B cell (primary cell): ENCODE measurements around the gene BANF2. TPM values are rescaled to one million over a fixed set of nuclear protein-coding genes. Genes with fewer than 3 reads are reported as not detected.

Source experiments
- ATAC-seq: fragments of 200-7000 bp; cut with Tn5 transposase; one replicate; pipeline ENCODE4 v1.10.0; 2021; ENCODE audit warnings: low read depth, mild to moderate bottlenecking, moderate number of reproducible peaks, moderate library complexity
- CTCF ChIA-PET: fragments of 350-600 bp; sonication (Branson Sonifier 250); formaldehyde crosslinking; loops from one replicate; lab custom pipeline; 2021; ENCODE audit warnings: antibody characterized with exemption, inconsistent platforms; lab: Charles Lee
- POLR2A ChIA-PET: fragments of 350-600 bp; sonication (Branson Sonifier 250); formaldehyde crosslinking; loops from one replicate; lab custom pipeline; 2021; ENCODE audit warnings: antibody characterized with exemption; lab: Charles Lee
- DNase-seq: peaks from one replicate; pipeline ENCODE4 v3.0.0; 2013
- H2AFZ ChIP-seq: 2 replicates; pipeline ENCODE4 v1.6.1; 2012; ENCODE audit warnings: mild to moderate bottlenecking, low read depth, low read length; ENCODE audit not compliant: insufficient read depth, poor library complexity, severe bottlenecking
- H3K27ac ChIP-seq, 2 donors: 1 replicate in 1 of 2; 2 replicates in 1 of 2; pipeline ENCODE4 v1.5.1; 2012 to 2013; ENCODE audit warnings: low read length in 2 of 2, mild to moderate bottlenecking in 2 of 2, moderate library complexity in 1 of 2
- H3K27me3 ChIP-seq, 4 experiments: fragments of 200-600 bp in 1 of 4; sonication (generic) in 1 of 4; replicated peaks in 1 of 4; 1 replicate in 2 of 4; 2 replicates in 2 of 4; pipeline versions ENCODE4 v1.6.1 to v1.7.0; 2013 to 2016; ENCODE audit warnings: low read length in 3 of 4, mild to moderate bottlenecking in 2 of 4, mixed read lengths in 1 of 4, moderate library complexity in 1 of 4; ENCODE audit not compliant: insufficient read depth in 4 of 4, control insufficient read depth in 3 of 4; ENCODE audit errors: control extremely low read depth in 1 of 4
- H3K36me3 ChIP-seq, 2 experiments: replicated peaks in 1 of 2; 1 replicate in 1 of 2; 2 replicates in 1 of 2; pipeline versions ENCODE4 v1.6.1 to v1.7.1; 2013; ENCODE audit warnings: low read length in 1 of 2; ENCODE audit not compliant: insufficient read depth in 2 of 2, control insufficient read depth in 1 of 2; ENCODE audit errors: control extremely low read depth in 1 of 2, extremely low read depth in 1 of 2
- H3K4me1 ChIP-seq, 2 donors: fragments of 200-600 bp in 1 of 2; sonication (generic) in 1 of 2; 1 replicate in 1 of 2; 2 replicates in 1 of 2; pipeline versions ENCODE4 v1.5.1 to v1.6.1; 2013 to 2017; ENCODE audit warnings: low read length in 2 of 2; ENCODE audit not compliant: control insufficient read depth in 2 of 2, insufficient read depth in 2 of 2
- H3K4me2 ChIP-seq: replicated peaks from 2 replicates; pipeline ENCODE3; 2012; ENCODE audit warnings: mild to moderate bottlenecking, low read depth, low read length; ENCODE audit not compliant: poor library complexity, severe bottlenecking
- H3K4me3 ChIP-seq, 5 experiments: fragments of 200-600 bp in 1 of 5; sonication (generic) in 1 of 5; 1 replicate in 3 of 5; 2 replicates in 2 of 5; pipeline versions ENCODE4 v1.5.1 to v1.7.0; 2011 to 2016; ENCODE audit warnings: low read length in 4 of 5, mild to moderate bottlenecking in 4 of 5, low read depth in 2 of 5, control low read depth in 1 of 5, moderate library complexity in 1 of 5; ENCODE audit not compliant: insufficient read depth in 1 of 5; ENCODE audit errors: control extremely low read depth in 1 of 5, extremely low read depth in 1 of 5
- H3K79me2 ChIP-seq: fragments of 200-600 bp; sonication (generic); one replicate; pipeline ENCODE4 v1.6.0; 2016; ENCODE audit warnings: low read length; ENCODE audit not compliant: control insufficient read depth, insufficient read depth
- H3K9ac ChIP-seq: fragments of 200-600 bp; sonication (generic); 2 replicates; pipeline ENCODE4 v1.6.1; 2017; ENCODE audit warnings: mild to moderate bottlenecking, low read length, moderate library complexity
- H3K9me3 ChIP-seq, 3 donors: one replicate each; pipeline versions ENCODE4 v1.6.1 to v1.7.1; 2013; ENCODE audit warnings: low read length in 2 of 3; ENCODE audit not compliant: control insufficient read depth in 2 of 3, insufficient read depth in 1 of 3; ENCODE audit errors: control extremely low read depth in 1 of 3
- H4K20me1 ChIP-seq: 2 replicates; pipeline ENCODE4 v1.6.0; 2012; ENCODE audit warnings: mild to moderate bottlenecking, low read length; ENCODE audit not compliant: insufficient read depth, control insufficient read depth, poor library complexity, severe bottlenecking
- H3K27ac Mint-ChIP-seq: one replicate; pipeline ENCODE4 v1.8.0; 2021; ENCODE audit warnings: mixed read lengths
- H3K27me3 Mint-ChIP-seq: one replicate; pipeline ENCODE4 v1.8.0; 2021; ENCODE audit warnings: mixed read lengths
- H3K4me1 Mint-ChIP-seq: one replicate; pipeline ENCODE4 v1.8.0; 2021; ENCODE audit warnings: mixed read lengths
- H3K4me3 Mint-ChIP-seq: one replicate; pipeline ENCODE4 v1.8.0; 2021; ENCODE audit warnings: mixed read lengths
- H3K9me3 Mint-ChIP-seq: one replicate; pipeline ENCODE4 v1.8.0; 2022; ENCODE audit warnings: mixed read lengths; ENCODE audit not compliant: insufficient read depth
- CTCF ChIP-seq: fragments of 200-600 bp; IDR thresholded peaks from one replicate; pipeline ENCODE4 v1.8.0; 2022; ENCODE audit warnings: antibody characterized with exemption, mild to moderate bottlenecking
- EZH2 ChIP-seq: IDR thresholded peaks from 2 replicates; pipeline ENCODE4 v1.6.1; 2012; ENCODE audit warnings: borderline replicate concordance, low read depth, mild to moderate bottlenecking, moderate library complexity, low read length; ENCODE audit not compliant: insufficient read depth, poor library complexity, severe bottlenecking
- WGBS: methylation state at CpG from one replicate; pipeline ENCODE4 v1.1.5; 2013; ENCODE audit warnings: missing lambda C conversion rate; ENCODE audit not compliant: insufficient coverage; 5-methylcytosine and 5-hydroxymethylcytosine counted together
- intact Hi-C: fragments of 100-400 bp; cut with micrococcal nuclease; formaldehyde crosslinking; loops from one replicate; pipeline ENCODE4 v1.10.0; 2022
- polyA plus RNA-seq: library from polyadenylated mRNA; depleted of rRNA; stranded (reverse); fragments of >200 nt; gene quantifications from 2 replicates; pipeline ENCODE4 v1.2.3, GENCODE V29; 2012
- total RNA-seq, 2 donors: library from RNA; stranded (reverse); fragments of 120-200 nt in 1 of 2; gene quantifications; 1 replicate in 1 of 2; 2 replicates in 1 of 2; pipeline versions ENCODE4 v1.2.3 to v1.2.4, GENCODE V29; 2013 to 2022

Gene BANF2
- total and polyA plus RNA-seq, 2 donors (not counting 1 experiment from before 2014, with no cell fraction given), result not detected

GRCh38 chr20:17785007-17785406 lies 85.2 kb downstream of the BANF2 start:
- no peak overlapping the region for H3K4me2 ChIP-seq
- peaks cover 4 to 8% of the 10 kb centered on the region in 2 donors for H3K4me1 ChIP-seq
- intact Hi-C loops, result no loop called here
- no peak for ATAC-seq
- peaks cover 0 to 2% (median 0%) of the 10 kb centered on the region in 4 experiments for H3K27me3 ChIP-seq
- Mint-ChIP-seq H3K27me3 (peaks cover 3% of the 10 kb centered on the region), H3K27ac (no peak overlapping the region), H3K4me3 (no peak overlapping the region), H3K4me1 (peaks cover 10% of the 10 kb centered on the region), H3K9me3 (no peaks in the 10 kb centered on the region)
- H3K9ac ChIP-seq, result no peak overlapping the region
- no peaks in the 10 kb centered on the region for H3K9me3 ChIP-seq
- H4K20me1 ChIP-seq, result no peaks in the 10 kb centered on the region
- no peaks in the 10 kb centered on the region for H3K36me3 ChIP-seq
- no peak for DNase-seq
- no peak overlapping the region for H2AFZ ChIP-seq
- POLR2A ChIA-PET, result no interaction called here
- H3K79me2 ChIP-seq, result no peaks in the 10 kb centered on the region
- TF ChIP-seq EZH2 (no peak), CTCF (no peak)
- 100% methylated on average over 1 of the region's 5 CpGs for WGBS
- no peak overlapping the region for H3K4me3 ChIP-seq
- CTCF ChIA-PET, result interaction anchor here (0.5 to 0.7 kb wide), 2 partner anchors 87 to 227 kb away, joined by 4 to 5 read pairs; no protein-coding TSS in a partner anchor
- no peak overlapping the region for H3K27ac ChIP-seq

Other genes starting within 250 kb of the BANF2 start
- gene BFSP1, start 168.6 kb upstream of the BANF2 start, total RNA-seq, result not detected in 2 replicates
- gene BFSP1, start 168.6 kb upstream of the BANF2 start, polyA plus RNA-seq, result not detected in 2 replicates
- 12.9 and 13.4 TPM in 2 replicates for gene DSTN, start 129.9 kb upstream of the BANF2 start, total RNA-seq
- gene DSTN, start 129.9 kb upstream of the BANF2 start, polyA plus RNA-seq, result 6.6 and 8.7 TPM in 2 replicates
- 27.5 and 29.1 TPM in 2 replicates for gene RRBP1, start 17.7 kb upstream of the BANF2 start, total RNA-seq
- 10.9 and 18.9 TPM in 2 replicates for gene RRBP1, start 17.7 kb upstream of the BANF2 start, polyA plus RNA-seq